Hypothalamus (tissue), 51 donors: ENCODE results near the gene CLIP2.
A peak's percentile ranks its signal among the peaks of the same experiment; 100 is the strongest.
"Not testable (repeated sequence)": the region's sequence is repeated elsewhere in the genome, so short reads cannot be mapped to it uniquely, and the experiment has no call there.

ENCODE experiments used
- DNase-seq, 51 donors: peaks; one replicate each; lab custom pipeline; 2025; lab: John Stamatoyannopoulos, UW

The CLIP2 gene

GRCh38 chr7:74324531-74325209 lies 35.5 kb downstream of the CLIP2 start:
- peak in 50 of 51 donors; percentile 10 to 85 (median 63) for DNase-seq

DNA sequence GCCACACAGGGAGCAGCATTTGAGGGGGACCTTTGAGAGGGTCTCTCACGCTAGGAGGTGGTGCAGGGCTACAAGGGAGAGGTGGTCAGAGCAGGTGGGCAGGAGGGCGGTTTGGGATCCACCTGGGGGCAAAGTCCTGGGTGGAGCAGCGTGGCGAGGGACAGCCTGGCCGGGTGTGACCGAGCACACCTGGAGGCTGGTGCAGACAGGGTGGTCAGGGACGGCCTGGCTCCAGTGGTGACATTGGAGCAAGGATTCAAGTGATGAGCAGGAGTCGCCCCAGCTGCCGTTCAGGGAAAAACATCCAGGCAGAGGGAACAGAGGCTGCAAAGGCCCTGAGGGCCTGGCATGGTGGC lies 36.0 kb downstream of the CLIP2 start:
- no peak for DNase-seq

GRCh38 chr7:74329225-74329624 lies 40.0 kb downstream of the CLIP2 start:
- DNase-seq, result no peak

- no peak for DNase-seq
Observed at GRCh38 chr7:74332373-74333176, 43.4 kb downstream of the CLIP2 start.

DNA sequence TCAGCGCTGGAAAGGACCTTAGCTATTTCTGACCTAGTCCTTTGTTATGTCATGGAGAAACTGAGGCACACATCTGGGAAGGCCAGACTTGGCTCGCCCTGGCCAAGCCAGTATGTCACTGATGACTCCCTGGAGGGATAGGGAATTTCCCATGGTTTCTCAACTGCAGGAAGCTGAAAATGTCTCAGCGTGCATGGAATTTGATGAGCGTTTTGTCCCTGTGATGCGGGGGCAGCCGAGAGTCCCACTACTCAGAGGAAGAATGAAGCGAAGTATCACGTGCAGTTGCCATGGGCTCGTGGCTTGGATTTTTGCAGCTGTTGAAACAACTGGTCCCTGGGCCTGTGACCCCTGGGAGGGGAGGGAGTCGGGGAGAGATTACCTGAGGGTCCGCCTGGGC lies 44.8 kb downstream of the CLIP2 start:
- DNase-seq, result no peak

DNA sequence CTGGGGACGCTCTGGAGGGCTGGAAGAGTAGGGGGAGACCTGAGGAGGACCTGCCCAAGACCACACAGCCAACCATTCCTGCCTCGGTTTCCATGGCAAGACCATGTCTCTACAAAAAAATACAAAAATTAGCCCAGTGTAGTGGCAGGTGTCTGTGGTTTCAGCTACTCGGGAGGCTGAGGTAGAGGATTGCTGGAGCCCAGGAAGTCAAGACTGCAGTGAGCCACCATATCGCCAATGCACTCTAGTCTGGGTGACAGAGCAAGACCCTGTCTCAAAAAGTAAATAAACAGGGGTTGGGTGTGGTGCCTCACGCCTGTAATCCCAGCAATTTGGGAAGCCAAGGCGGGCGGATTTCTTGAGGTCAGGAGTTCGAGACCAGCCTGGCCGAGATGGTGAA lies 48.7 kb downstream of the CLIP2 start:
- no peak for DNase-seq

GRCh38 chr7:74338366-74339108 lies 49.3 kb downstream of the CLIP2 start:
- DNase-seq, result no peak

DNA sequence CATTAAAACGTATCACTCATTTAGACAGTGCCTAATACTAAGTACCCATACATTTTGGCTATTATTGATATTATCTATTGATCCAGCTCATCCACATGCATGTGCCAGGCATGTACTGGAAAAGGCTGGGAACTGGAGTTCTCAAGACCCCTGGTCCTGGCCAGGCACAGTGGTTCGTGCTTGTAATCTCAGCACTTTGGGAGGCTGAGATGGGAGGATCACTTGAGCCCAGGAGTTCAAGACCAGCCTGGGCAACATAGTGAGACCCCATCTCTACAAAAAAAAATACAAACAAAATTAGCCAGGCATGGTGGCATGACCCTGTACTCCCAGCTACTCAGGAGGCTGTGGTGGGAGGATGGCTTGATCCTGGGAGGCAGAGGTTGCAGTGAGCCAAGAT lies 50.4 kb downstream of the CLIP2 start:
- not testable (repeated sequence) for DNase-seq

DNA sequence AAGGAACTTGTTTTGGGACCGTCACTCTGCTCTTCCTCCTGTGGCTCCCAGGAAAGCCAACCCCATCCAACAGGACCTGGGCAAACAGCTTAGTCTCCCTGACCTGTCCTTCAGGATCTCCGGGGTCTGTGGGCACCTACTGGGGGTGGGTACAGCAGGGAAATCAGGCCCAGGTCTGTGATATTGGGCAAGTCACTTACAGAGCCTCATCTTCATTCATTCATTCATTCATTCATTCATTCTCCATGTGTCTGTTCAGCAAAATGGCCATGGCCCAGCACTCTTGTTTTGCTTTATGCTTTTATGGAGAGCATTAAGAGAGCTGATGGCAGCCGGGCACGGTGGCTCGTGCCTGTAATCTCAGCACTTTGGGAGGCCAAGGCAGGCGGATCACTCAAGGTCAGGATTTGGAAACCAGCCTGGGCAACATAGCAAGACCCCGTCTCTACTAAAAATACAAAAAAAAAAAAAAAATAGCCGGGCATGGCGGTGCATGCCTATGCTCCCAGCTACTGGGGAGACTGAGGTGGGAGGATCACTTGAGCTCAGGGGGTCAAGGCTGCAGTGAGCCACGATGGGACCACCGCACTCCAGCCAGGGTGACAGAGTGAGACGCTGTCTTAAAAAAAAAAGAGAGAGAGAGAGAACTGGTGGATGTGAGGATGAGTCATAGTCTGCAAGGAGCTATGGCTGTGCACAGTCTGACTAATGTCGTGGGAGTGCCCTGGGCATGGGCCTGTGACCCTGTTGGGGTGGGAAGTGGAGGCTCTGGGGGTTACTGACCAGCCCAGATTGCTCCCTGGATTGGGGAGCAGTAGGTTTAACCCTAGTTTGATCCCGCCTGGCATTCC lies 54.3 kb downstream of the CLIP2 start:
- DNase-seq, result peak in 5 of 51 donors; percentile 4 to 27 (median 10)

DNA sequence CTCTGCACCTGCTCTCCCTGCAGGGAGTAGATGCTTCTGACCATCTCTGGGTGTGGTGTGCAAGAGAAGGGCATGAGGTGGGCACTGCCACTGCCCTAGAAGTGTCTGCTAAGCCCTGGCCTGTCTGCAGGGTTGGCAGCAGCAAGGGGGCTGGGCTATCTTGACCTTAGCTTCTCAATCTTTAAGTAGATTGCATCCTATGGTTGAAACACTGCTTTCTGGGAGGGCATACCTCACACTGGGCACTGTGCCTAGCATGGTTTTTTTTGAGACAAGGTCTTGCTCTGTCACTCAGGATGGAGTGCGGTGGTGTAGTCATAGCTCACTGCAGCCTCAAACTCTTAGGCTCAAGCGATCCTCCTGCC lies 54.9 kb downstream of the CLIP2 start:
- DNase-seq, result no peak

GRCh38 chr7:74344786-74345185 lies 55.6 kb downstream of the CLIP2 start:
- no peak for DNase-seq

DNA sequence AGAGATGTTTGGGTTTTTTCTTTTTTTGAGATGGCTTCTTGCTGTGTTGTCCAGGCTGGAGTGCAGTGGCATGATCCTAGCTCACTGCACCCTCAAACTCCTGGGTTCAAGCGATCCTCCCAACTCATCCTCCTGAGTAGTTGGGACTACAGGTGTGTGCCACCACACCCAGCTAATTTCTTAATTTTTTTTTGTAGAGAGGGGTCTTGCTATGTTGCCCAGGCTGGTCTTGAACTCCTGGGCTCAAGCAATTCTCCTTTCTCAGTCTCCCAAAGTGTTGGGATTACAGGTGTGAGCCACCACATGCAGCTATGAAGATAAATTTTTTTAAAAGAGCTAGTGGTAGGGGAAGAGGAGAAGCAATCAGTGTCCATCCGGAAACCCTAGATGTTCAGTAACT lies 56.8 kb downstream of the CLIP2 start:
- no peak for DNase-seq

DNA sequence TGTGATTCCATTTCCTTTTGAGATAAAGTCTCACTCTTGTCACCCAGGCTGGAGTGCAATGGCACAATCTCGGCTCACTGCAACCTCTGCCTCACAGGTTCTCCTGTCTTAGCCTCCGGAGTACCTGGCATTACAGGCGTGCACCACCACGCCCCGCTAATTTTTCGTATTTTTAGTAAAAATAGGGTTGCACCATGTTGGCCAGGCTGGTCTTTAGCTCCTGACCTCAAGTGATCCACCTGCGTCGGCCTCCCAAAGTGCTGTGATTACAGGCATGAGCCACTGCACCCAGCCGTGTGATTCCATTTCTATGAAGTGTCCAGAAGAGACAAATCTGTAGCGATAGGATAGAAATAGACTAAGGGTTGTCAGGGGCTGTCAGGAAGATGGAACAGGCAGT lies 60.4 kb downstream of the CLIP2 start:
- no peak for DNase-seq

GRCh38 chr7:74350751-74351150 lies 61.5 kb downstream of the CLIP2 start:
- DNase-seq, result no peak

DNA sequence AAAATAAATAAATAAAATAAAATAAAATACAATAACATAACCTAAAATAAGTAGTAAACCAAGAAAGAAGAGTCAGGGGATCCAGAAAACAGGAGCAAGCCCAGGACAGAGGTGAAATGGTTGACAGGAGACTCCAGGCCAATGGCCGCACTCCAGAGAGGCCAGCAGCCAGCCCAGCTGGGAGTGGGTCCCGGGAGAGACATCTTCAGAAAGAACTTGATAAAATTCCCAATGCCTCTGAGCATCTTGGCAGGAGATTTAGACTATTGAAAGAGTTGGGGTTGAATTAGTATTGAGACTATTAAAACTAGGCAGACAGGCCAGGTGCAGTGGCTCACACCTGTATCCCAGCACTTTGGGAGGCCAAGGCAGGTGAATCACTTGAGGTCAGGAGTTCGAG lies 62.6 kb downstream of the CLIP2 start:
- DNase-seq, result peak in 3 of 51 donors; percentile 12 to 18 (median 13)

- DNase-seq, result not testable (repeated sequence)
Observed at GRCh38 chr7:74352551-74353138, 63.4 kb downstream of the CLIP2 start.

DNA sequence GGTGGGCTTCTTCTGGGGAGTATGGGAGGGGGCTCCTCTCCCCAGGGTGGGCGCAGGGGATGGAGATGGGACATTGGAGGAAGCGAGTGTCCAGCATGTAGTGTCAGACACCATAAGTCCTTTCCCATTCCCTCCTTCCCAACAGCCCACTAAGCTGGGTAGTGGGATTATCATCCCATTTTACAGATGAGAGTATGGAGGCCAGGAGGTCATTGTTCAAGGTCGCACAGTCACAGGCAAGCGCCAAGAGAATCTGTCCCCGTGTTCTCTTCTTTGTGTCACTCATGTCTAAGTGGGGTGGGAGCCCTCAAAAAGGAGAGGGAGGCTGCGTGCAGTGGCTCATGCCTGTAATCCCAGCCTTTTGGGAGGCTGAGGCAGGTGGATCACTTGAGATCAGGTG lies 64.8 kb downstream of the CLIP2 start:
- no peak for DNase-seq

DNA sequence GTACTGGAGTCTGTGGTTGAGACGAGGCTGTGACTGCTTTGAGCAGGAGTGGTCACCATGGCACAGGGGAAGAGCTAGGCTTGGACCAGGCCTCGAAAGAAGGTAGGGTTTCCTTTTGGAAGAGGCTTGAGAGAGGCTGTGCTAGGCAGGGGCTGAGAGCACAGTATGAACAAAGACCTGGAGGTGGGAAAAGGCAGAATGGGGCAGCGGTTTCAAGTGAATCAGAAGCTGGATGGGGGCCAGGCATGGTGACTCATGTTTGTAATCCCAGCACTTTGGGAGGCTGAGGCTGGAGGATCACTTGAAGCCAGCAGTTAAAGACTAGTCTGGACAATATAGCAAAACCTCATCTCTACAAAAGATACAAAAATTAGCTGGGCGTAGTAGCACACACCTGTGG lies 65.9 kb downstream of the CLIP2 start:
- peak in 7 of 51 donors; percentile 5 to 52 (median 28) for DNase-seq

GRCh38 chr7:74356589-74357315 lies 67.5 kb downstream of the CLIP2 start:
- no peak for DNase-seq

DNA sequence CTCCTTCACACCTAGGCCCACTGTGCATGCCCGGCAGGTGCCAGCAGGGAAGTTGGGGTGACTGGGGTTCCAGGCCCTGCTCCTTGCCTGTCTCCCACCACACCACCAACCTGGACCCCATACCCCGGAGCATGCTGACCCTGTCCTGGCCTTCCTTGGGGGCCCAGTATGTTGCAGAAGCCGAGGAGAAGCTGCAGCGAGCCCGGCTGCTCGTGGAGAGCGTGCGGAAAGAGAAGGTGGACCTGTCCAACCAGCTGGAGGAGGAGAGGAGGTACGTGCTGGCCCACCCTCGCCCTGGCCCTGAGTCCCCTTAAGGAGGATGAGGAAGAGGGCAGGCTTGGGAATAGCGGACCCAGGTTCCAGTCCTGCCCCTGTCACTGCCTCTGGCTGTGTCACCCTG lies 70.8 kb downstream of the CLIP2 start:
- DNase-seq, result no peak
